GM12878 (cell line): ENCODE measurements around the gene SLC17A7. TPM values are rescaled to one million over a fixed set of nuclear protein-coding genes. Genes with fewer than 3 reads are reported as not detected.

Source experiments
- ATAC-seq: fragments of 200-7000 bp; cut with Tn5 transposase; 3 replicates; pipeline ENCODE4 v1.9.1; 2020; ENCODE audit warnings: mild to moderate bottlenecking, moderate library complexity
- BruUV-seq: library from RNA; stranded (reverse); fragments of 400-500 nt; replicated peaks from 2 replicates; lab custom pipeline; 2021; lab: Mats Ljungman, UMichigan
- CTCF ChIA-PET: fragments of 300-600 bp; sonication (Branson Sonifier 250); formaldehyde crosslinking; extraction: SDS; loops from one replicate; lab custom pipeline; 2021; ENCODE audit warnings: inconsistent platforms; lab: Yijun Ruan, JAX
- POLR2A ChIA-PET: fragments of 350-600 bp; formaldehyde crosslinking; extraction: SDS; loops from one replicate; lab custom pipeline; 2021; ENCODE audit warnings: inconsistent platforms; lab: Charles Lee
- RAD21 ChIA-PET: fragments of 300-600 bp; sonication (Branson Sonifier 250); formaldehyde crosslinking; loops from one replicate; lab custom pipeline; 2023; ENCODE audit warnings: antibody characterized with exemption; ENCODE audit not compliant: unreplicated experiment; lab: Charles Lee
- SMC1A ChIA-PET: fragments of 300-600 bp; sonication (Branson Sonifier 250); formaldehyde crosslinking; loops from one replicate; lab custom pipeline; 2023; ENCODE audit not compliant: unreplicated experiment, uncharacterized antibody; lab: Charles Lee
- DNase-seq: peaks from one replicate; pipeline ENCODE4 v3.0.0-alpha.2; 2011; ENCODE audit warnings: low read depth, low spot score
- FAIRE-seq: peaks from 3 replicates; lab custom pipeline; 2011; peaks lifted over from hg19 to GRCh38; lab: Jason Lieb, UNC
- H2AFZ ChIP-seq: 2 replicates; pipeline ENCODE4 v1.6.0; 2011; ENCODE audit warnings: low read depth, low read length, control low read depth; ENCODE audit not compliant: control insufficient read depth
- H3K27ac ChIP-seq: 2 replicates; pipeline ENCODE4 v1.5.1; 2011; ENCODE audit warnings: control low read depth; ENCODE audit not compliant: control insufficient read depth, insufficient read depth
- H3K27me3 ChIP-seq, 2 experiments: replicated peaks in 1 of 2; 2 replicates each; pipeline versions ENCODE4 v1.6.0 to v1.6.1; 2011; ENCODE audit warnings: low read length in 1 of 2; ENCODE audit not compliant: control insufficient read depth in 2 of 2, insufficient read depth in 2 of 2
- H3K36me3 ChIP-seq, 2 experiments: 2 replicates each; pipeline ENCODE4 v1.5.1; 2011; ENCODE audit warnings: low read length in 1 of 2; ENCODE audit not compliant: control insufficient read depth in 2 of 2, insufficient read depth in 2 of 2
- H3K4me1 ChIP-seq: 2 replicates; pipeline ENCODE4 v1.6.1; 2011; ENCODE audit warnings: mild to moderate bottlenecking, low read length, moderate library complexity, mixed read lengths; ENCODE audit not compliant: control insufficient read depth, insufficient read depth
- H3K4me2 ChIP-seq: 2 replicates; pipeline ENCODE4 v1.6.0; 2011; ENCODE audit warnings: control low read depth; ENCODE audit not compliant: control insufficient read depth, insufficient read depth
- H3K4me3 ChIP-seq: fragments of 200-600 bp; sonication (generic); 2 replicates; pipeline ENCODE4 v1.5.1; 2016
- H3K79me2 ChIP-seq: 2 replicates; pipeline ENCODE4 v1.6.0; 2011; ENCODE audit warnings: low read length; ENCODE audit not compliant: control insufficient read depth, insufficient read depth
- H3K9ac ChIP-seq: 2 replicates; pipeline ENCODE4 v1.8.0; 2011; ENCODE audit warnings: low read length, control low read depth, mixed read lengths; ENCODE audit not compliant: control insufficient read depth, insufficient read depth
- H3K9me3 ChIP-seq: replicated peaks from 3 replicates; pipeline ENCODE4 v1.5.1; 2011; ENCODE audit warnings: mild to moderate bottlenecking, low read length; ENCODE audit not compliant: control insufficient read depth, insufficient read depth
- H4K20me1 ChIP-seq: 2 replicates; pipeline ENCODE4 v1.6.0; 2011; ENCODE audit not compliant: control insufficient read depth, insufficient read depth
- BRCA1 ChIP-seq: IDR thresholded peaks from 2 replicates; pipeline ENCODE4 v1.6.1; 2011; ENCODE audit warnings: low read depth, low read length, improper control_type of control experiment
- EGR1 ChIP-seq, 2 experiments: IDR thresholded peaks; 1 replicate in 1 of 2; 2 replicates in 1 of 2; pipeline ENCODE4 v1.6.1; 2011 to 2012; ENCODE audit warnings: low read depth in 2 of 2, low read length in 2 of 2, borderline replicate concordance in 1 of 2, mild to moderate bottlenecking in 1 of 2, moderate library complexity in 1 of 2
- IRF4 ChIP-seq: IDR thresholded peaks from 2 replicates; pipeline ENCODE4 v1.6.1; 2011; ENCODE audit warnings: low read depth, low read length
- NRF1 ChIP-seq: conservative IDR thresholded peaks from 2 replicates; pipeline ENCODE4 v1.6.1; 2011; ENCODE audit warnings: mild to moderate bottlenecking, low read depth, low read length, improper control_type of control experiment
- POLR2A ChIP-seq: IDR thresholded peaks from 2 replicates; pipeline ENCODE4 v1.6.1; 2011; ENCODE audit warnings: low read depth, mild to moderate bottlenecking, low read length
- RFX5 ChIP-seq: IDR thresholded peaks from 2 replicates; pipeline ENCODE4 v1.6.1; 2011; ENCODE audit warnings: low read depth, low read length, improper control_type of control experiment
- SUPT20H ChIP-seq: IDR thresholded peaks from 2 replicates; pipeline ENCODE4 v1.6.1; 2011; ENCODE audit warnings: low read depth, mild to moderate bottlenecking, low read length, moderate library complexity, borderline replicate concordance; ENCODE audit not compliant: control insufficient read depth
- ZSCAN29 ChIP-seq: fragments of 450-650 bp; IDR thresholded peaks from 2 replicates; pipeline ENCODE4 v1.6.1; 2017; ENCODE audit warnings: mild to moderate bottlenecking, moderate library complexity
- ZZZ3 ChIP-seq: IDR thresholded peaks from 2 replicates; pipeline ENCODE4 v1.6.1; 2011; ENCODE audit warnings: low read depth; ENCODE audit not compliant: control insufficient read depth, insufficient read length
- WGBS: methylation state at CpG from one replicate; pipeline ENCODE4 v1.1.6; 2016; ENCODE audit warnings: low lambda C conversion rate; ENCODE audit not compliant: insufficient replicate concordance, insufficient coverage; ENCODE audit errors: missing lambda C conversion rate; 5-methylcytosine and 5-hydroxymethylcytosine counted together
- in situ Hi-C: fragments of 300-500 bp; cut with MboI; formaldehyde crosslinking; loops from 9 replicates; pipeline ENCODE4 v1.14.3; 2018; ENCODE audit warnings: mixed read lengths
- intact Hi-C: fragments of 100-400 bp; cut with micrococcal nuclease; formaldehyde crosslinking; loops from one replicate; pipeline ENCODE4 v1.14.2; 2022; ENCODE audit not compliant: unreplicated experiment
- polyA plus RNA-seq, 11 experiments: library from polyadenylated mRNA; depleted of rRNA in 4 of 11; unstranded in 6 of 11; stranded (reverse) in 5 of 11; fragments of >200 nt; fragmentation: Nextera tagmentation in 4 of 11; fragmentation: Illumina TruSeq in 1 of 11; extraction: Ambion mirVana in 4 of 11; extraction: Trizol in 1 of 11; gene quantifications; 1 replicate in 1 of 11; 2 replicates in 10 of 11; pipeline versions ENCODE4 v1.2.1 to v1.2.3, GENCODE V29; 2011 to 2016; ENCODE audit warnings: inconsistent platforms in 2 of 11, missing spikeins in 2 of 11, low read depth in 1 of 11
- total RNA-seq, 4 experiments: library from RNA; depleted of rRNA in 3 of 4; stranded (reverse); fragments of >200 nt in 3 of 4; fragmentation: Illumina TruSeq in 1 of 4; extraction: Trizol in 1 of 4; gene quantifications; 2 replicates each; pipeline versions ENCODE4 v1.2.1 to v1.2.3, GENCODE V29; 2013 to 2021
- TF ChIP-seq, protein P1 (sequence below): IDR thresholded peaks from 2 replicates; pipeline ENCODE4 v1.6.1; 2012; ENCODE audit warnings: improper control_type of control experiment, low read depth, low read length; ENCODE audit not compliant: insufficient replicate concordance
- TF ChIP-seq, protein P2 (sequence below): IDR thresholded peaks from 2 replicates; pipeline ENCODE4 v1.6.1; 2012; ENCODE audit warnings: low read length, inconsistent platforms
- TF ChIP-seq, protein P3 (sequence below): IDR thresholded peaks from 2 replicates; pipeline ENCODE4 v1.6.1; 2012; ENCODE audit warnings: low read depth, low read length, improper control_type of control experiment
- TF ChIP-seq, protein P4 (sequence below): IDR thresholded peaks from 2 replicates; pipeline ENCODE4 v1.6.1; 2011; ENCODE audit warnings: low read depth, mild to moderate bottlenecking, low read length, moderate library complexity, borderline replicate concordance; ENCODE audit errors: extremely low read depth

The SLC17A7 gene
- total and polyA plus RNA-seq, 10 of the 15 experiments (the other 5 are each of a cell fraction or from before 2014, with no cell fraction given) = 0.03 to 0.24 (median 0.06) TPM; not detected in 6

DNA sequence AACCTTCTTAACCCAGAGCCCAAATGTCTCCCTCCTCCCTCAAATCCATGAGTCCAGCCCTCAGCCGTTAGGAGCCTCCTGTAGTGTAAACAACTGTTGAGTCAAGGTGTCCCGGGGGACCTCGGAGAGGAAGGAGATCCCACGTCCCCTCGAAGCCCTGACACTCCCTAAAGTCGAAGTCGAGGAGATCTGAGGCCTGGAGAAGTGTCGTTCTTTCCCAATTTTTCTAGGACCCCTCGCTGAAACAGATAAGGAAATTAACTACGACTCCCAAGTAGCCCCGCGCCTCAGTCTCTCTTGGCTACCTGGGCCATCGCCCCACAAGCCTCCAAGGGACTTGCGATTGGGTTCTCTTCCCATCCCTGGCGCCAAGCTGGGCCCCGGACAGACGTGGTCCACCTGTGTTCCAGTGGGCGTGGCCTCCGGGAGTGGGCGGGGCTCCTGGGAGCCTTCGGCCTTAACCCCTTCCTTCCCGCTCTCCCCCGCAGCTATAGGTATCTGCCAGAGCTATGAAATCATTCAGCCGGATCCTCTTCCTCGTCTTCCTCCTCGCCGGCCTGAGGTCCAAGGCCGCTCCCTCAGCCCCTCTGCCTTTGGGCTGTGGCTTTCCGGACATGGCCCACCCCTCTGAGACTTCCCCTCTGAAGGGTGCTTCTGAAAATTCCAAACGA, 15.3 kb downstream of the SLC17A7 start:
- Histone ChIP-seq H3K4me3 (no peak overlapping the region), H3K4me2 (no peak overlapping the region), H3K9me3 (no peaks in the 10 kb centered on the region), H3K27me3 (peaks cover 21 to 39% of the 10 kb centered on the region in 2 experiments), H3K27ac (no peak overlapping the region), H3K9ac (no peak overlapping the region), H3K36me3 (no peaks in the 10 kb centered on the region), H4K20me1 (no peaks in the 10 kb centered on the region), H3K79me2 (no peaks in the 10 kb centered on the region), H2AFZ (no peak overlapping the region), H3K4me1 (peaks cover 4% of the 10 kb centered on the region)
- DNase-seq (no peak), ATAC-seq (no peak), FAIRE-seq (no peak)
- no TSS peak for BruUV-seq
- ChIA-PET RAD21 (no interaction called here), POLR2A (interaction anchor here (0.5 kb wide), 1 partner anchor 44 kb away, joined by 6 read pairs; no protein-coding TSS in a partner anchor), SMC1A (interaction anchor here (0.5 to 2.1 kb wide), 6 partner anchors 11 to 120 kb away, joined by 3 to 7 read pairs (median 3); no protein-coding TSS in a partner anchor), CTCF (interaction anchor here (1.1 to 3.3 kb wide), 5 partner anchors 9 to 35 kb away, joined by 3 to 17 read pairs (median 4); no protein-coding TSS in a partner anchor)
- intact Hi-C loops = no loop called here
- 5% methylated on average over 27 of the region's 30 CpGs for WGBS
- in situ Hi-C loops = no loop called here
- TF ChIP-seq, protein P1, sequence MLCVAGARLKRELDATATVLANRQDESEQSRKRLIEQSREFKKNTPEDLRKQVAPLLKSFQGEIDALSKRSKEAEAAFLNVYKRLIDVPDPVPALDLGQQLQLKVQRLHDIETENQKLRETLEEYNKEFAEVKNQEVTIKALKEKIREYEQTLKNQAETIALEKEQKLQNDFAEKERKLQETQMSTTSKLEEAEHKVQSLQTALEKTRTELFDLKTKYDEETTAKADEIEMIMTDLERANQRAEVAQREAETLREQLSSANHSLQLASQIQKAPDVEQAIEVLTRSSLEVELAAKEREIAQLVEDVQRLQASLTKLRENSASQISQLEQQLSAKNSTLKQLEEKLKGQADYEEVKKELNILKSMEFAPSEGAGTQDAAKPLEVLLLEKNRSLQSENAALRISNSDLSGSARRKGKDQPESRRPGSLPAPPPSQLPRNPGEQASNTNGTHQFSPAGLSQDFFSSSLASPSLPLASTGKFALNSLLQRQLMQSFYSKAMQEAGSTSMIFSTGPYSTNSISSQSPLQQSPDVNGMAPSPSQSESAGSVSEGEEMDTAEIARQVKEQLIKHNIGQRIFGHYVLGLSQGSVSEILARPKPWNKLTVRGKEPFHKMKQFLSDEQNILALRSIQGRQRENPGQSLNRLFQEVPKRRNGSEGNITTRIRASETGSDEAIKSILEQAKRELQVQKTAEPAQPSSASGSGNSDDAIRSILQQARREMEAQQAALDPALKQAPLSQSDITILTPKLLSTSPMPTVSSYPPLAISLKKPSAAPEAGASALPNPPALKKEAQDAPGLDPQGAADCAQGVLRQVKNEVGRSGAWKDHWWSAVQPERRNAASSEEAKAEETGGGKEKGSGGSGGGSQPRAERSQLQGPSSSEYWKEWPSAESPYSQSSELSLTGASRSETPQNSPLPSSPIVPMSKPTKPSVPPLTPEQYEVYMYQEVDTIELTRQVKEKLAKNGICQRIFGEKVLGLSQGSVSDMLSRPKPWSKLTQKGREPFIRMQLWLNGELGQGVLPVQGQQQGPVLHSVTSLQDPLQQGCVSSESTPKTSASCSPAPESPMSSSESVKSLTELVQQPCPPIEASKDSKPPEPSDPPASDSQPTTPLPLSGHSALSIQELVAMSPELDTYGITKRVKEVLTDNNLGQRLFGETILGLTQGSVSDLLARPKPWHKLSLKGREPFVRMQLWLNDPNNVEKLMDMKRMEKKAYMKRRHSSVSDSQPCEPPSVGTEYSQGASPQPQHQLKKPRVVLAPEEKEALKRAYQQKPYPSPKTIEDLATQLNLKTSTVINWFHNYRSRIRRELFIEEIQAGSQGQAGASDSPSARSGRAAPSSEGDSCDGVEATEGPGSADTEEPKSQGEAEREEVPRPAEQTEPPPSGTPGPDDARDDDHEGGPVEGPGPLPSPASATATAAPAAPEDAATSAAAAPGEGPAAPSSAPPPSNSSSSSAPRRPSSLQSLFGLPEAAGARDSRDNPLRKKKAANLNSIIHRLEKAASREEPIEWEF = no peak
- TF ChIP-seq, protein P2, sequence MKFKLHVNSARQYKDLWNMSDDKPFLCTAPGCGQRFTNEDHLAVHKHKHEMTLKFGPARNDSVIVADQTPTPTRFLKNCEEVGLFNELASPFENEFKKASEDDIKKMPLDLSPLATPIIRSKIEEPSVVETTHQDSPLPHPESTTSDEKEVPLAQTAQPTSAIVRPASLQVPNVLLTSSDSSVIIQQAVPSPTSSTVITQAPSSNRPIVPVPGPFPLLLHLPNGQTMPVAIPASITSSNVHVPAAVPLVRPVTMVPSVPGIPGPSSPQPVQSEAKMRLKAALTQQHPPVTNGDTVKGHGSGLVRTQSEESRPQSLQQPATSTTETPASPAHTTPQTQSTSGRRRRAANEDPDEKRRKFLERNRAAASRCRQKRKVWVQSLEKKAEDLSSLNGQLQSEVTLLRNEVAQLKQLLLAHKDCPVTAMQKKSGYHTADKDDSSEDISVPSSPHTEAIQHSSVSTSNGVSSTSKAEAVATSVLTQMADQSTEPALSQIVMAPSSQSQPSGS = no peak
- TF ChIP-seq POLR2A (no peak), EGR1 (IDR thresholded peaks at IDR 0.05; ENCODE audit: borderline replicate concordance in 1 of 2, low read depth in 2 of 2, low read length in 2 of 2) (no peak), ZZZ3 (no peak), SUPT20H (no peak), IRF4 (no peak), NRF1 (no peak), RFX5 (no peak), BRCA1 (no peak), ZSCAN29 (no peak)
- TF ChIP-seq, protein P3, sequence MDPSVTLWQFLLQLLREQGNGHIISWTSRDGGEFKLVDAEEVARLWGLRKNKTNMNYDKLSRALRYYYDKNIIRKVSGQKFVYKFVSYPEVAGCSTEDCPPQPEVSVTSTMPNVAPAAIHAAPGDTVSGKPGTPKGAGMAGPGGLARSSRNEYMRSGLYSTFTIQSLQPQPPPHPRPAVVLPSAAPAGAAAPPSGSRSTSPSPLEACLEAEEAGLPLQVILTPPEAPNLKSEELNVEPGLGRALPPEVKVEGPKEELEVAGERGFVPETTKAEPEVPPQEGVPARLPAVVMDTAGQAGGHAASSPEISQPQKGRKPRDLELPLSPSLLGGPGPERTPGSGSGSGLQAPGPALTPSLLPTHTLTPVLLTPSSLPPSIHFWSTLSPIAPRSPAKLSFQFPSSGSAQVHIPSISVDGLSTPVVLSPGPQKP = no peak
- TF ChIP-seq, protein P4, sequence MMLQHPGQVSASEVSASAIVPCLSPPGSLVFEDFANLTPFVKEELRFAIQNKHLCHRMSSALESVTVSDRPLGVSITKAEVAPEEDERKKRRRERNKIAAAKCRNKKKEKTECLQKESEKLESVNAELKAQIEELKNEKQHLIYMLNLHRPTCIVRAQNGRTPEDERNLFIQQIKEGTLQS = no peak
